HG03064 (cell line): ENCODE results near the gene IL1R1.
"Not testable (repeated sequence)": the region's sequence is repeated elsewhere in the genome, so short reads cannot be mapped to it uniquely, and the experiment has no call there.

Experiments used
- ATAC-seq: cut with Tn5 transposase; IDR thresholded peaks from one replicate; pipeline ENCODE4 v1.9.1; 2021; ENCODE audit warnings: low read depth; ENCODE audit not compliant: unreplicated experiment

The IL1R1 gene

GRCh38 chr2:102110596-102111334 is 31.8 kb upstream of the IL1R1 start:
- ATAC-seq, result no peak

GRCh38 chr2:102111823-102112222 is 30.7 kb upstream of the IL1R1 start:
- ATAC-seq, result no peak

- ATAC-seq, result no peak
Measured at GRCh38 chr2:102112271-102112670, 30.3 kb upstream of the IL1R1 start.

GRCh38 chr2:102112692-102113665 is 29.6 kb upstream of the IL1R1 start:
- no peak for ATAC-seq

- no peak for ATAC-seq
Measured at GRCh38 chr2:102114290-102114721, 28.2 kb upstream of the IL1R1 start.

GRCh38 chr2:102114851-102115497 is 27.6 kb upstream of the IL1R1 start:
- no peak for ATAC-seq

- no peak for ATAC-seq
Measured at GRCh38 chr2:102116630-102117471, 25.7 kb upstream of the IL1R1 start.

GRCh38 chr2:102117472-102117858 is 25.1 kb upstream of the IL1R1 start:
- no peak for ATAC-seq

- ATAC-seq, result no peak
Measured at GRCh38 chr2:102119255-102119654, 23.3 kb upstream of the IL1R1 start.

- no peak for ATAC-seq
Measured at GRCh38 chr2:102120261-102120660, 22.3 kb upstream of the IL1R1 start.

- no peak for ATAC-seq
Measured at GRCh38 chr2:102120701-102121159, 21.8 kb upstream of the IL1R1 start.

GRCh38 chr2:102122115-102122514 is 20.4 kb upstream of the IL1R1 start:
- ATAC-seq, result no peak

GRCh38 chr2:102122909-102123308 is 19.6 kb upstream of the IL1R1 start:
- ATAC-seq, result no peak

- not testable (repeated sequence) for ATAC-seq
Measured at GRCh38 chr2:102124421-102124820, 18.1 kb upstream of the IL1R1 start.

GRCh38 chr2:102126169-102126568 is 16.4 kb upstream of the IL1R1 start:
- ATAC-seq, result no peak

- no peak for ATAC-seq
Measured at GRCh38 chr2:102126660-102127059, 15.9 kb upstream of the IL1R1 start.

- ATAC-seq, result no peak
Measured at GRCh38 chr2:102129082-102129481, 13.5 kb upstream of the IL1R1 start.

GRCh38 chr2:102129951-102130646 is 12.4 kb upstream of the IL1R1 start:
- no peak for ATAC-seq

GRCh38 chr2:102130647-102130991 is 11.9 kb upstream of the IL1R1 start:
- ATAC-seq, result no peak

- no peak for ATAC-seq
Measured at GRCh38 chr2:102131564-102131963, 11.0 kb upstream of the IL1R1 start.
